AG08395 (cell line): ENCODE results near the gene EXOSC5.
"Not testable (repeated sequence)": the region's sequence is repeated elsewhere in the genome, so short reads cannot be mapped to it uniquely, and the experiment has no call there.

Source experiments
- DNase-seq: peaks from one replicate; pipeline ENCODE4 v3.0.0; 2012; ENCODE audit warnings: mixed read lengths, low spot score

The EXOSC5 gene

DNA sequence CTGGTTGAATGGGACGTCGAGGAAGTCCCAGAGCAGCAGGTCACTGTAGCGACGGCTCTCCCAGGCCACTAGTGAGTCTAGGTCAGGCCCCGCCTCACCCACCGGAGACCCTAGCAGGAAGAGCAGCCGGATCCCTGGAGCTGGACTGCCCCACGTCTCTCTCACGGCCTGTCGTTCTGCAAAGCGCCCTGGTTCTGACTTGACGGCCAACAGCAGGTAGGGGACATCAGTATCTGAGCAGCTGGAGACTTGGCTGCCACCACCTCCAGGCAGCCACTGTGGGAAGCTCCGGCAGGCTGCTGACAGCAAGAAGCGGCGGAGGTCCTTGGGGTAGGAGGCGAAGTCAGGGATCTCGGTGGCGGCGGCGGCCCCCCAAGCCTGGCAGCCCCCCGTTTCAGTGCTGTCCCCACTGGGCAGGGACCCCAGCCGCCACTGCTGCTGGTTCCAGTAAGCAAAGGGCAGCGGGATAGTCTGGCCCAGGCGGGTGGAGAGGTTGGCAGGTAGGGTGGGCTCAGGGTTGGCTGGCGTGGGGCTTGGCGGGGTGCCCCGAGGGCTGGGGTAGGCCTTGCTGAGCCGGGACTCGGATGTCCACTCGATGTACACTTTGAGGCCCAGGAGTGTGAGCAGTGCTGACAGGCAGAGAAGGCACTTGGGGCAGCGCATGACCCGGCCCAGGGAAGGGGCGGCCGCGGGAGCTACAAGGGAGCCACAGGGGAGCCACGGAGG is 29.1 kb upstream of the EXOSC5 start:
- DNase-seq, result no peak

- DNase-seq, result no peak
These were observed 28.3 kb upstream of the EXOSC5 start for GRCh38 chr19:41425174-41426115.

- DNase-seq, result no peak
These were observed 27.4 kb upstream of the EXOSC5 start for GRCh38 chr19:41424335-41425173.

GRCh38 chr19:41422955-41423354 is 25.8 kb upstream of the EXOSC5 start:
- no peak for DNase-seq

GRCh38 chr19:41422456-41422855 is 25.3 kb upstream of the EXOSC5 start:
- no peak for DNase-seq

- no peak for DNase-seq
These were observed 24.8 kb upstream of the EXOSC5 start for GRCh38 chr19:41421973-41422372.

GRCh38 chr19:41421314-41421713 is 24.2 kb upstream of the EXOSC5 start:
- no peak for DNase-seq

- no peak for DNase-seq
These were observed 23.1 kb upstream of the EXOSC5 start for GRCh38 chr19:41420101-41420880.

GRCh38 chr19:41416194-41416674 is 19.1 kb upstream of the EXOSC5 start:
- no peak for DNase-seq

- no peak for DNase-seq
These were observed 18.0 kb upstream of the EXOSC5 start for GRCh38 chr19:41415154-41415571.

GRCh38 chr19:41414461-41414860 is 17.3 kb upstream of the EXOSC5 start:
- no peak for DNase-seq

GRCh38 chr19:41413947-41414346 is 16.8 kb upstream of the EXOSC5 start:
- no peak for DNase-seq

GRCh38 chr19:41412953-41413352 is 15.8 kb upstream of the EXOSC5 start:
- DNase-seq, result no peak

GRCh38 chr19:41411968-41412265 is 14.8 kb upstream of the EXOSC5 start:
- no peak for DNase-seq

- no peak for DNase-seq
These were observed 14.2 kb upstream of the EXOSC5 start for GRCh38 chr19:41411100-41411967.

DNA sequence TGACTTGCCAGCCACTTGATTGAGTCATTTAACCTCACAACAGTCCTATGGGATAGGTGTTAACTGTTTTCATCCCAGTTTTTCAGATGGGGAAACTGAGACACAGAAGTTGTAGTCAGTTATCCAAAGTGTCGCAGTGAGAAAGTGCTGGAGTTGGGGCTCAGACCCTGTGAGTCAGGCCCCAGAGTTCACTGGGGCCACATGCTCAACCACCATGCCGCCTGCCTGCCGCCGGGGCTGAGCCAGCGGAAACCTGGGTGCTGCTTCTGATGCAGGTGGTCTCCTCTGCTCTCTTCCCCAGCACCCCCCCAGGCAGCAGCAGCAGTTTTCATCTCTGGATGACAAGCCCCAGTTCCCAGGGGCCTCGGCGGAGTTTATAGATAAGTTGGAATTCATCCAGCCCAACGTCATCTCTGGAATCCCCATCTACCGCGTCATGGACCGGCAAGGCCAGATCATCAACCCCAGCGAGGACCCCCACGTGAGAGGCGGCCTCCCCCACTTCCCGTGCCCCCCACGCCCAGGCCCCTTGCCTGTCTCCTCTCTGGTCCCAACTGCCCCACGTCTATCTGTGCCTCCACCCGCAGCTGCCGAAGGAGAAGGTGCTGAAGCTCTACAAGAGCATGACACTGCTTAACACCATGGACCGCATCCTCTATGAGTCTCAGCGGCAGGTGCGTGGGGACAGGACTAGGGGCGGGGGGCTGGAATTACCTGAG is 13.3 kb upstream of the EXOSC5 start:
- DNase-seq, result no peak

- peak; percentile 9 for DNase-seq
These were observed 12.1 kb upstream of the EXOSC5 start for GRCh38 chr19:41409288-41409687.

- not testable (repeated sequence) for DNase-seq
These were observed 11.7 kb upstream of the EXOSC5 start for GRCh38 chr19:41408846-41409245.

DNA sequence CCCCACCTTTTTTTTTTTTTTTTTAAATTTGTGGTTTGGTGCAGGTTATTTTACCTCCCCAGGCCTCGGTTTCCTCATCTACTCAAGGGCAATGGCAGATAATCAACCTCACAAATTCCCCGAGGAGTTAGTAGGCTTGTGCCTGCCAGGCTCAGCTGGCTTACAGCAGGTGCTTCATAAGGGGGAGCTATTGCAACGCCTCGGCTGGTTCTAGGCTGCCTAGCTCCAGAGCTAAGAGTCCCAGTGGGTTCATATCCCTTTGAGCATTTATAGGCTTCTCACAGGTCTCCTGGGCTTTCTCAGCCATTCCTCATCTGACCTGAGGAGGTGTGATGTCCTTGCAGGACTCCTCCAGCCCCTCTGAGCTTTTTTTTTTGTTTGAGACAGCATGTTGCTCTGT is 11.1 kb upstream of the EXOSC5 start:
- no peak for DNase-seq

DNA sequence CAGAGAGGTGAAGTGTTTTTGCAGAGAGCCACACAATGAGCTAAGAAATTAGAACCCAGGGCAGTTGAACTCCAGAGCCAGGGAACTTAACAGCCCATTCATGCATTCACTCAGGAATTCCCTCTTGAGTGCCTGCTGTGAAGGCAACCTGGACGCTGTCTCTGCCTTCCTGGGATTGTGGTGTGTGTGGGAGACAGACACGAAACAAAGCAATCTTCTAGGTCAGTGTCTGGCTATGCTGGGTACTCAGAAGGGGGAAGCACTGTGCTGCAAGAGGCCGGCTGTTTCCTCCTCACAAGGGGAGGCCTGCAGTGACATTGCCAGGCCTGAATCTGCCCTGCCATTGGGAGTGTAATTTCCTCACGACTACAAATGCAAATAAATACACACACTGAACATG is 10.1 kb upstream of the EXOSC5 start:
- no peak for DNase-seq
